Heart left ventricle (tissue), 13 donors: ENCODE measurements around the gene CD151.

Experiments
- CTCF ChIP-seq, 12 donors: fragments of 200-600 bp; sonication (generic) in 4 of 12; IDR thresholded peaks; one replicate each; pipeline versions ENCODE4 v1.5.0 to v1.8.0; 2018 to 2022; ENCODE audit warnings: antibody characterized with exemption in 12 of 12, mild to moderate bottlenecking in 5 of 12
- POLR2A ChIP-seq, 2 donors: fragments of 450-650 bp; IDR thresholded peaks; one replicate each; pipeline ENCODE4 v1.6.1; 2017; ENCODE audit warnings: antibody characterized with exemption in 2 of 2, mild to moderate bottlenecking in 2 of 2, moderate library complexity in 2 of 2
- donor health status: ischemic (EF 13 %, LVEDD 7.1; RV severe dilation, severe dysfunction).
- donor health status: DM: no; HTN: yes; CAD: no.
- donor health status: DM: no; HTN: no; CAD: no.
- donor health status: ischemic (EF 25% LVEDD 6.9; RV normal size, moderate dysfunction).
- donor health status: ischemic (EF 25% LVEDD 5.7; RV mildly dilated, moderate dysfunction).
- donor health status: ischemic (EF 35%, LVEDD 5.7; RV mildly dilated, moderate dysfunction).
- donor health status: nonischemic (EF 11% LVEDD 7.7; RV severe dilation, severe dysfunction).
- donor health status: DM: yes; HTN: yes; CAD: no.
- donor health status: PGD.
- donor health status: ischemic (EF 29% LVEDD 5.4; RV normal size, mild dysfunction).
- donor health status: nonischemic (EF 23%, LVEDD 6.1; RV moderate dilation, normal function).

DNA sequence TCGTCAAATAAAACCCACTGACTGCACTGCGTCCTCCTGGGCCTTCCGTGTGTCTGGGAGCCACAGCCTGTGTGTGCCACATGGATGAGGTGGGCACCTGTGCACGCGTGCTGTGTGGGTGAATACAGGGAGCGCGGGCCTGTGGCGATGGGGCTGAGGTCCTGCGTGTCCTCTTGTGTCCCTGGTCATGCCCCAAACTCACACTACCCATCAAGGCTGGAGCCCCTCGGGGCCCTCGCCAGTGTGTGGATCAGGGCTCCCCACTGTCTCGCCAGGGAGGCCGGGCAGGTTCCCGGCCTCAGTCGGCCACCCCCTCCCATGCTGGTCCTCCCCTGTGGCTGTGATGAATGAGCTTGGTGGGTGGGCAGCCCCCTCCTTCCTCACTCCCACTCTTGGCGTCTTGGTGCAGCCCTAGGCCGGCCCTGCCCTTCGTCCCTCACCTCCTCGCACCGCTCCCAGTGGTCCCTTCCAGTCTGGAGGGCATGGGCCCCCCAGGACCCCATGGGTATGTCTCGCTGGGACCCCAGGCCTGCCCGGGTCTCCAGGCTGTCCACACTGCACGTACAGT is 707 bp upstream of the CD151 start:
- no peak for TF ChIP-seq CTCF (IDR thresholded peaks at IDR 0.05)
- TF ChIP-seq POLR2A (IDR thresholded peaks at IDR 0.05), result no peak
